ENCODE results near the gene NUP93. TPM values are rescaled to one million over a fixed set of nuclear protein-coding genes. Genes with fewer than 3 reads are reported as not detected.

NUP93 gene
- polyA plus RNA-seq, 1 donor from 2014 or later, result 237 TPM

GRCh38 chr16:56787167-56787566 lies 57.2 kb downstream of the NUP93 start:
- Histone ChIP-seq H3K4me3 (ENCODE audit: low read length) (peak overlapping the region; percentile 71), H3K79me2 (replicated peaks; ENCODE audit: insufficient read depth, low read length) (peaks cover 99% of the 10 kb centered on the region)
- TF ChIP-seq MXI1 (conservative IDR thresholded peaks at IDR 0.05; ENCODE audit: poor library complexity, severe bottlenecking) (no peak), REST (IDR thresholded peaks at IDR 0.05; ENCODE audit: borderline replicate concordance) (no peak), EZH2 (IDR thresholded peaks at IDR 0.05; ENCODE audit: borderline replicate concordance, insufficient read depth, low read length, poor library complexity, severe bottlenecking) (no peak), EP300 (conservative IDR thresholded peaks at IDR 0.05; ENCODE audit: poor library complexity, severe bottlenecking) (no peak), SMC3 (conservative IDR thresholded peaks at IDR 0.05; ENCODE audit: poor library complexity) (no peak), RAD21 (conservative IDR thresholded peaks at IDR 0.05) (no peak), TAF1 (IDR thresholded peaks at IDR 0.05; ENCODE audit: low read depth) (no peak), POLR2AphosphoS5 (IDR thresholded peaks at IDR 0.05) (no peak), CTCF (IDR thresholded peaks at IDR 0.05; ENCODE audit: poor library complexity, severe bottlenecking) (no peak)

GRCh38 chr16:56788435-56788834 lies 58.5 kb downstream of the NUP93 start:
- Histone ChIP-seq H3K9me3 (ENCODE audit: low read length) (no peaks in the 10 kb centered on the region), H3K79me2 (replicated peaks; ENCODE audit: insufficient read depth, low read length) (peaks cover 92% of the 10 kb centered on the region), H3F3A (ENCODE audit: insufficient read depth, low read length, poor library complexity, severe bottlenecking) (no peaks in the 10 kb centered on the region), H2AFZ (ENCODE audit: low read depth, low read length) (no peak overlapping the region), H3K4me3 (ENCODE audit: low read length) (peak overlapping the region; percentile 71), H4K20me1 (ENCODE audit: insufficient read depth) (peaks cover 4% of the 10 kb centered on the region), H3K4me2 (ENCODE audit: low read length) (no peak overlapping the region), H3K27ac (ENCODE audit: low read length) (no peak overlapping the region), H3K27me3 (ENCODE audit: insufficient read depth, low read depth, low read length) (no peaks in the 10 kb centered on the region), H3K9ac (ENCODE audit: low read length) (no peak overlapping the region), H3K36me3 (ENCODE audit: insufficient read depth, low read length) (no peaks in the 10 kb centered on the region), H3K9me2 (ENCODE audit: insufficient read depth, low read length) (no peaks in the 10 kb centered on the region)
- no peak for TF ChIP-seq EZH2 (IDR thresholded peaks at IDR 0.05; ENCODE audit: borderline replicate concordance, insufficient read depth, low read length, poor library complexity, severe bottlenecking)
- no peak for TF ChIP-seq CTCF (IDR thresholded peaks at IDR 0.05; ENCODE audit: poor library complexity, severe bottlenecking)
- TF ChIP-seq RAD21 (conservative IDR thresholded peaks at IDR 0.05), result no peak
- TF ChIP-seq EP300 (conservative IDR thresholded peaks at IDR 0.05; ENCODE audit: poor library complexity, severe bottlenecking), result no peak
- TF ChIP-seq REST (IDR thresholded peaks at IDR 0.05; ENCODE audit: borderline replicate concordance), result no peak
- TF ChIP-seq MXI1 (conservative IDR thresholded peaks at IDR 0.05; ENCODE audit: poor library complexity, severe bottlenecking), result no peak
- TF ChIP-seq SMC3 (conservative IDR thresholded peaks at IDR 0.05; ENCODE audit: poor library complexity), result no peak
- TF ChIP-seq TAF1 (IDR thresholded peaks at IDR 0.05; ENCODE audit: low read depth), result no peak
- TF ChIP-seq POLR2AphosphoS5 (IDR thresholded peaks at IDR 0.05), result no peak

More at GRCh38 chr16:56787167-56787566, 57.2 kb downstream of the NUP93 start:
- H3K4me2 ChIP-seq (ENCODE audit: low read length), result peak overlapping the region; percentile 83
- H4K20me1 ChIP-seq (ENCODE audit: insufficient read depth), result peaks cover 4% of the 10 kb centered on the region
- H3K27ac ChIP-seq (ENCODE audit: low read length), result peak overlapping the region; percentile 21
- H2AFZ ChIP-seq (ENCODE audit: low read depth, low read length), result no peak overlapping the region
- H3K9ac ChIP-seq (ENCODE audit: low read length), result peak overlapping the region; percentile 22
- H3K27me3 ChIP-seq (ENCODE audit: insufficient read depth, low read depth, low read length), result no peaks in the 10 kb centered on the region
- H3F3A ChIP-seq (ENCODE audit: insufficient read depth, low read length, poor library complexity, severe bottlenecking), result no peaks in the 10 kb centered on the region
- H3K9me2 ChIP-seq (ENCODE audit: insufficient read depth, low read length), result no peaks in the 10 kb centered on the region
- H3K9me3 ChIP-seq (ENCODE audit: low read length), result no peaks in the 10 kb centered on the region
- no peaks in the 10 kb centered on the region for H3K36me3 ChIP-seq (ENCODE audit: insufficient read depth, low read length)
